Naive thymus-derived CD4-positive, alpha-beta T cell (primary cell): ENCODE measurements around the gene FAM217A. TPM values are rescaled to one million over a fixed set of nuclear protein-coding genes. Genes with fewer than 3 reads are reported as not detected.

ENCODE experiments used
- ATAC-seq: fragments of 150-1000 bp; cut with Tn5 transposase; 2 replicates; pipeline ENCODE4 v1.10.0; 2021; ENCODE audit warnings: mild to moderate bottlenecking, moderate library complexity
- CTCF ChIA-PET: fragments of 350-600 bp; sonication (Branson Sonifier 250); formaldehyde crosslinking; loops from one replicate; lab custom pipeline; 2021; ENCODE audit warnings: antibody characterized with exemption; lab: Charles Lee
- POLR2A ChIA-PET: fragments of 350-600 bp; sonication (Branson Sonifier 250); formaldehyde crosslinking; loops from one replicate; lab custom pipeline; 2021; ENCODE audit warnings: antibody characterized with exemption, inconsistent platforms; lab: Charles Lee
- DNase-seq, 9 donors: peaks; one replicate each; pipeline versions ENCODE4 v3.0.0 to v3.0.0-alpha.2; 2020 to 2022; ENCODE audit warnings: mixed read lengths in 1 of 9
- H3K27ac ChIP-seq: one replicate; pipeline ENCODE4 v1.7.0; 2013; ENCODE audit warnings: mild to moderate bottlenecking, low read depth, low read length, moderate library complexity
- H3K27me3 ChIP-seq, 2 donors: one replicate each; pipeline ENCODE4 v1.7.0; 2013; ENCODE audit warnings: low read length in 2 of 2, mild to moderate bottlenecking in 2 of 2, moderate library complexity in 2 of 2; ENCODE audit not compliant: control insufficient read depth in 2 of 2, insufficient read depth in 2 of 2
- H3K36me3 ChIP-seq, 3 experiments: 1 replicate in 2 of 3; 2 replicates in 1 of 3; pipeline ENCODE4 v1.7.0; 2013; ENCODE audit warnings: low read length in 3 of 3, mild to moderate bottlenecking in 3 of 3, moderate library complexity in 1 of 3; ENCODE audit not compliant: insufficient read depth in 3 of 3, control insufficient read depth in 2 of 3
- H3K4me1 ChIP-seq, 2 donors: one replicate each; pipeline ENCODE4 v1.7.0; 2013; ENCODE audit warnings: low read length in 2 of 2, mild to moderate bottlenecking in 2 of 2, moderate library complexity in 1 of 2; ENCODE audit not compliant: control insufficient read depth in 2 of 2, insufficient read depth in 2 of 2
- H3K4me3 ChIP-seq: 2 replicates; pipeline ENCODE4 v1.7.0; 2013; ENCODE audit warnings: mild to moderate bottlenecking, low read length
- H3K9me3 ChIP-seq, 3 experiments: 1 replicate in 2 of 3; 2 replicates in 1 of 3; pipeline ENCODE4 v1.7.0; 2013; ENCODE audit warnings: low read length in 3 of 3; ENCODE audit not compliant: control insufficient read depth in 2 of 3
- H3K27ac Mint-ChIP-seq, 9 donors: one replicate each; pipeline ENCODE4 v1.8.0; 2020 to 2022; ENCODE audit warnings: mixed read lengths in 9 of 9, mild to moderate bottlenecking in 8 of 9, moderate library complexity in 5 of 9, inconsistent platforms in 2 of 9
- H3K27me3 Mint-ChIP-seq, 5 donors: one replicate each; pipeline ENCODE4 v1.8.0; 2021 to 2022; ENCODE audit warnings: mixed read lengths in 5 of 5, mild to moderate bottlenecking in 1 of 5
- H3K36me3 Mint-ChIP-seq, 5 donors: one replicate each; pipeline ENCODE4 v1.8.0; 2020 to 2022; ENCODE audit warnings: mixed read lengths in 5 of 5, mild to moderate bottlenecking in 3 of 5, inconsistent platforms in 1 of 5
- H3K4me1 Mint-ChIP-seq, 7 donors: one replicate each; pipeline ENCODE4 v1.8.0; 2020 to 2022; ENCODE audit warnings: mixed read lengths in 7 of 7, mild to moderate bottlenecking in 3 of 7, inconsistent platforms in 1 of 7
- H3K4me3 Mint-ChIP-seq, 10 donors: one replicate each; pipeline ENCODE4 v1.8.0; 2020 to 2022; ENCODE audit warnings: mild to moderate bottlenecking in 10 of 10, mixed read lengths in 10 of 10, moderate library complexity in 6 of 10, inconsistent platforms in 2 of 10
- H3K9me3 Mint-ChIP-seq, 11 donors: one replicate each; pipeline ENCODE4 v1.8.0; 2020 to 2022; ENCODE audit warnings: mixed read lengths in 11 of 11, mild to moderate bottlenecking in 4 of 11, inconsistent platforms in 1 of 11, moderate library complexity in 1 of 11
- intact Hi-C, 2 donors: fragments of 100-400 bp; cut with micrococcal nuclease; formaldehyde crosslinking; loops; one replicate each; pipeline ENCODE4 v1.15.1; 2023
- polyA plus RNA-seq, 2 donors: library from polyadenylated mRNA; unstranded; fragments of 300-500 nt; fragmentation: Illumina TruSeq; gene quantifications; one replicate each; pipeline ENCODE4 v1.2.3, GENCODE V29; 2021
- total RNA-seq, 6 experiments: library from RNA in 5 of 6; stranded (reverse) in 5 of 6; gene quantifications; 1 replicate in 5 of 6; 2 replicates in 1 of 6; pipeline ENCODE4 v1.2.3 and lab custom pipeline; 2021 to 2026

Gene FAM217A
- total and polyA plus RNA-seq, 7 experiments from 2014 or later: 0.16 TPM; not detected in 6

- ATAC-seq (no peak), DNase-seq (no peak)
- Mint-ChIP-seq H3K4me1 (no peaks in the 10 kb centered on the region), H3K27ac (no peak overlapping the region), H3K36me3 (no peaks in the 10 kb centered on the region), H3K9me3 (no peaks in the 10 kb centered on the region), H3K27me3 (peaks cover 0 to 39% (median 0%) of the 10 kb centered on the region in 5 donors), H3K4me3 (no peak overlapping the region)
- Histone ChIP-seq H3K4me1 (no peaks in the 10 kb centered on the region), H3K36me3 (no peaks in the 10 kb centered on the region), H3K27me3 (no peaks in the 10 kb centered on the region), H3K9me3 (no peaks in the 10 kb centered on the region), H3K27ac (no peak overlapping the region), H3K4me3 (no peak overlapping the region)
- CTCF ChIA-PET: interaction anchor here (0.6 kb wide), 1 partner anchor 120 kb away, joined by 3 read pairs; no protein-coding TSS in a partner anchor
- intact Hi-C loops: no loop called here
- POLR2A ChIA-PET: no interaction called here
These were observed 27.1 kb upstream of the FAM217A start for GRCh38 chr6:4105980-4106536.

GRCh38 chr6:4103929-4104328, 25.0 kb upstream of the FAM217A start:
- no peak overlapping the region for H3K4me3 Mint-ChIP-seq
- H3K27ac ChIP-seq: no peak overlapping the region
- no peaks in the 10 kb centered on the region for H3K4me1 Mint-ChIP-seq
- POLR2A ChIA-PET: no interaction called here
- DNase-seq (no peak), ATAC-seq (no peak)
- CTCF ChIA-PET: no interaction called here
- no peaks in the 10 kb centered on the region for H3K36me3 ChIP-seq
- H3K4me1 ChIP-seq: no peaks in the 10 kb centered on the region
- no peaks in the 10 kb centered on the region for H3K27me3 ChIP-seq
- no peaks in the 10 kb centered on the region for H3K9me3 ChIP-seq
- no peak overlapping the region for H3K4me3 ChIP-seq
- peaks cover 0 to 31% (median 5%) of the 10 kb centered on the region in 5 donors for H3K27me3 Mint-ChIP-seq
- H3K27ac Mint-ChIP-seq: no peak overlapping the region
- no peaks in the 10 kb centered on the region for H3K9me3 Mint-ChIP-seq
- intact Hi-C loops: no loop called here
- no peaks in the 10 kb centered on the region for H3K36me3 Mint-ChIP-seq

- H3K4me1 Mint-ChIP-seq: no peaks in the 10 kb centered on the region
- H3K27me3 Mint-ChIP-seq: peaks cover 0 to 23% (median 5%) of the 10 kb centered on the region in 5 donors
- Histone ChIP-seq H3K4me1 (no peaks in the 10 kb centered on the region), H3K4me3 (no peak overlapping the region), H3K9me3 (no peaks in the 10 kb centered on the region), H3K36me3 (no peaks in the 10 kb centered on the region), H3K27ac (no peak overlapping the region), H3K27me3 (no peaks in the 10 kb centered on the region)
- POLR2A ChIA-PET: no interaction called here
- no peak overlapping the region for H3K27ac Mint-ChIP-seq
- intact Hi-C loops: no loop called here
- no peaks in the 10 kb centered on the region for H3K36me3 Mint-ChIP-seq
- H3K9me3 Mint-ChIP-seq: no peaks in the 10 kb centered on the region
- no peak for ATAC-seq
- CTCF ChIA-PET: no interaction called here
- H3K4me3 Mint-ChIP-seq: no peak overlapping the region
- no peak for DNase-seq
These were observed 23.8 kb upstream of the FAM217A start for GRCh38 chr6:4102687-4103244.

- no peak overlapping the region for H3K4me3 ChIP-seq
- Mint-ChIP-seq H3K9me3 (no peaks in the 10 kb centered on the region), H3K36me3 (no peaks in the 10 kb centered on the region), H3K27me3 (peaks cover 0 to 18% (median 5%) of the 10 kb centered on the region in 5 donors), H3K4me1 (no peaks in the 10 kb centered on the region), H3K27ac (no peak overlapping the region), H3K4me3 (no peak overlapping the region)
- H3K4me1 ChIP-seq: no peaks in the 10 kb centered on the region
- H3K27ac ChIP-seq: no peak overlapping the region
- CTCF ChIA-PET: no interaction called here
- no peaks in the 10 kb centered on the region for H3K36me3 ChIP-seq
- no peak for DNase-seq
- no peaks in the 10 kb centered on the region for H3K27me3 ChIP-seq
- no peak for ATAC-seq
- no peaks in the 10 kb centered on the region for H3K9me3 ChIP-seq
- intact Hi-C loops: no loop called here
- POLR2A ChIA-PET: no interaction called here
These were observed 22.4 kb upstream of the FAM217A start for GRCh38 chr6:4101298-4101697.

GRCh38 chr6:4100655-4101054, 21.7 kb upstream of the FAM217A start:
- Mint-ChIP-seq H3K4me3 (no peak overlapping the region), H3K9me3 (no peaks in the 10 kb centered on the region), H3K36me3 (no peaks in the 10 kb centered on the region), H3K27ac (no peak overlapping the region), H3K4me1 (no peaks in the 10 kb centered on the region), H3K27me3 (peaks cover 0 to 12% (median 5%) of the 10 kb centered on the region in 5 donors)
- ATAC-seq (no peak), DNase-seq (no peak)
- H3K4me1 ChIP-seq: no peaks in the 10 kb centered on the region
- no peaks in the 10 kb centered on the region for H3K9me3 ChIP-seq
- H3K36me3 ChIP-seq: no peaks in the 10 kb centered on the region
- no peak overlapping the region for H3K4me3 ChIP-seq
- CTCF ChIA-PET: no interaction called here
- H3K27ac ChIP-seq: no peak overlapping the region
- POLR2A ChIA-PET: no interaction called here
- intact Hi-C loops: no loop called here
- H3K27me3 ChIP-seq: no peaks in the 10 kb centered on the region

- no peaks in the 10 kb centered on the region for H3K4me1 Mint-ChIP-seq
These were observed 14.4 kb upstream of the FAM217A start for GRCh38 chr6:4093288-4093687.

GRCh38 chr6:4091941-4092340, 13.0 kb upstream of the FAM217A start:
- Mint-ChIP-seq H3K4me1 (no peaks in the 10 kb centered on the region), H3K4me3 (no peak overlapping the region), H3K27ac (no peak overlapping the region), H3K36me3 (no peaks in the 10 kb centered on the region), H3K27me3 (peaks cover 0 to 9% (median 0%) of the 10 kb centered on the region in 5 donors), H3K9me3 (no peaks in the 10 kb centered on the region)
- CTCF ChIA-PET: no interaction called here
- ATAC-seq (no peak), DNase-seq (no peak)
- Histone ChIP-seq H3K4me1 (no peaks in the 10 kb centered on the region), H3K4me3 (no peak overlapping the region), H3K27me3 (no peaks in the 10 kb centered on the region), H3K9me3 (no peaks in the 10 kb centered on the region), H3K27ac (no peak overlapping the region), H3K36me3 (no peaks in the 10 kb centered on the region)
- POLR2A ChIA-PET: no interaction called here
- intact Hi-C loops: no loop called here

More at GRCh38 chr6:4093288-4093687, 14.4 kb upstream of the FAM217A start:
- Histone ChIP-seq H3K36me3 (no peaks in the 10 kb centered on the region), H3K27ac (no peak overlapping the region), H3K4me3 (no peak overlapping the region), H3K4me1 (no peaks in the 10 kb centered on the region), H3K27me3 (no peaks in the 10 kb centered on the region), H3K9me3 (no peaks in the 10 kb centered on the region)
- CTCF ChIA-PET: no interaction called here
- no peak overlapping the region for H3K4me3 Mint-ChIP-seq
- POLR2A ChIA-PET: no interaction called here
- H3K27ac Mint-ChIP-seq: no peak overlapping the region
- no peaks in the 10 kb centered on the region for H3K9me3 Mint-ChIP-seq
- H3K27me3 Mint-ChIP-seq: peaks cover 0 to 9% (median 0%) of the 10 kb centered on the region in 5 donors
- intact Hi-C loops: no loop called here
- DNase-seq (no peak), ATAC-seq (no peak)
- H3K36me3 Mint-ChIP-seq: no peaks in the 10 kb centered on the region
